Fibroblast of peridontal ligament (primary cell): ENCODE data around the gene FRAS1.
"Not testable (repeated sequence)": the region's sequence is repeated elsewhere in the genome, so short reads cannot be mapped to it uniquely, and the experiment has no call there.

Source experiments
- DNase-seq: peaks from one replicate; pipeline ENCODE4 v3.0.0-alpha.2; 2010; ENCODE audit errors: extremely low read depth

Gene FRAS1

GRCh38 chr4:78291277-78291676 is 234.2 kb downstream of the FRAS1 start:
- no peak for DNase-seq

GRCh38 chr4:78292341-78292740 is 235.2 kb downstream of the FRAS1 start:
- DNase-seq = no peak

GRCh38 chr4:78292856-78293255 is 235.7 kb downstream of the FRAS1 start:
- no peak for DNase-seq

- peak; percentile 81 for DNase-seq
Observed at GRCh38 chr4:78293348-78293747, 236.2 kb downstream of the FRAS1 start.

GRCh38 chr4:78293821-78294301 is 236.7 kb downstream of the FRAS1 start:
- peak; percentile 92 for DNase-seq

DNA sequence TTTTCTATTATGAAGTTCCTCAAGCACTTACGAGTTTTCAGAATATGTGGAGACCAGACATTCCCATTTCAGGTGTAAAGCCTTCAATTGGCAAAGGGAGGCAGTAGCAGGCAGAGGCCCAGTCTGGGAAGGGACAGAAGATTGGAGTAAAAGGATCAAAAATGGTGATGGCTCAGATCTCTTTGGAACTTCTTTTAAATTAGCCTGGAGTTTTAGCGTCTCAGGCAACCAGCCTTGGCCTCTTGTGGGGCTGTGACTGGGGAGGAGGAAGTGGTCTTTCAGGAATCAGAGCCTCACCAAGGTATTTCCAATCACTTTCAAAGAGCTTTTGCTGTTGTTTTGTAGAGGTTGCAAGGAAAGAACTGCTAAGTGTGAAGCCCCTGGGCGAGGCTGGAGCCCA is 239.1 kb downstream of the FRAS1 start:
- DNase-seq = no peak

- DNase-seq = peak; percentile 84
Observed at GRCh38 chr4:78297116-78297800, 240.1 kb downstream of the FRAS1 start.

DNA sequence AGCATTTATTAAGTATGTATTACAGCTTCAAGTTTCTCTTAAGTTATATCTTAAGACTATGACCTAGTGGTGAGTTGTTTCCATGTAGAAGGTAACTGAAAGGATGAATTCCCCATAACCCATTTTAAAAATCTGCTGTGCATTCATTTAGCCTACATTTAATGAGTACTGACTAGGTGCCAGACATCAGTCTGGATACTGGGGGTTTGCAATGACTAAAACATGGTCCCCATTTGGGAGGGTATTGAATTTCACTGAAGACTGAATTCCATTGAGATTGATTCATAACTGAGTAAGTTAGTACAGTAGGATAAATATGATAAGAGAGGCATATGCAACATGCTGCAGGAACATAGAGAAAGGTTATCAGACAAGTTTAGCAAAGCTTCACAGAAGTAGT is 241.5 kb downstream of the FRAS1 start:
- DNase-seq = peak; percentile 45

DNA sequence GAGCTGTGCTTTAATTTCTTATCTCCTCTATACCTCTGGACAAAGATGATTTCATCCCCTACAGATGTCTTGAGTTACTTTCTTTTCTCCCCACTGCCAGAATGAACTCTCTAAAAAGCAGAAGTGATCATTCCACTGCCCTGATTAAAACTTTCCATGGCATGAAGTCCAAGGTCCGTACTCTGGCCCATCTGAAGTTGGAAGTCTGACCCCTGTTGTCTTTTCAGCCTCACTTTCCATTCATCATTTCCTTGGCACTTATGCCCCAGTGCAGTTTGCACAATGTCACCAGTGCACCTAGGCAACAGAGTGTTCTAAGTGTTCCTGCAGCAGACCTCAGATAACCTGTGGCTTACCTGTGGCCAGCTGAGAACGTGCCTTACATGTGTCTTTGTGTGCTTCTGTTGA is 242.4 kb downstream of the FRAS1 start:
- peak; percentile 36 for DNase-seq

- DNase-seq = not testable (repeated sequence)
Observed at GRCh38 chr4:78307263-78307662, 250.1 kb downstream of the FRAS1 start.

DNA sequence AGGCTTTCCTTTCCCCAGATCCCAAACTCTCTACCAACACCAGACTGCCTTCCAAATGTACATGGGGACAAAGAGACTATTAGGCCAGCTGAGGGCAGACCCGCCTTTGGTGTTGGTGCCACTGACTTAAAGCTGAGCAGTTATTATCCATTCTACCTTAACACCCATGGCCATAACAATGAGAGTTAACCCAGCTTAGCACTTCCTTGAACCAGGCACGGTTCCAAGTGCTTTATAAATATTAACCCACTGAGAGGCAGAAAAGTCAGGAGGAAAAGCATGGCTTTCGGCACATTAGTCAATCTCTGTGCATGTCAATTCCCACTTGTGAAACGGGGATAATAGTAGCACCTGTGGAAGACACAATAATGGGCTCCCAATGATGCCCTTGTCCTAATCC is 251.4 kb downstream of the FRAS1 start:
- no peak for DNase-seq

- DNase-seq = no peak
Observed at GRCh38 chr4:78309352-78309751, 252.2 kb downstream of the FRAS1 start.

DNA sequence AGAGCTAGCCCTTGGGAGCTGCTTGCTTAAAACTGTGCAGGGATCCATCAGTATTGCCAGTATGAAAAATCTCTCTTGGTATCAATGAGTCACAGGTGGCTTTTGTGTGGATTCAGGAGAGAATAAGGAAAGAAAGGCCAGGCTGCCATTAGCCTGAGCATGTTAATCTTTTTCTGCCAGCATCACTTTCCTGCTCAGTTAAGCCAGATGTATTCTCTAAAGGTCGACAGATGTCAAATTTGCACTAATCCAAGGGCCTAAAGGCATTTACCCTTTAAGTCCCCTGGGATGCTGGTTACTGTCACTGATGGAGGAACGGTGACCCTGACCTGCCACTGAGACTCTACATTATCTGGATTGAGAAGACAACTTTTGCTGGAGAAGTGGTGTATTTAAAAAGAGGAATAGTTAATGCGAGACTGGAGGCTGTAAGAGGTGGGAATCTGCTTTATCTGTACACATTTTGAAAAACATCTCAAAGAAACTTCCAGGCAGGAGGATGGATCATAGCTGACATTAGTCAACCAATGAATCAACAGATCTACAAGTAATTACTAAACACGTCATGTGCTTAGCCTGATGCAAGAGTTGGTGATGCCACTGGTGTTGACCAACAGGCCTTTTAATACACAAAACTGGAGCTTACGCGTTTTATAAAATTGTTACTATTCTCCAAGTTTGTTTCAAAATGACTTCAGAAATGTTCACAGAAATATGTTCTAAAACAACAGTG is 253.1 kb downstream of the FRAS1 start:
- no peak for DNase-seq

GRCh38 chr4:78310740-78311115 is 253.6 kb downstream of the FRAS1 start:
- no peak for DNase-seq

DNA sequence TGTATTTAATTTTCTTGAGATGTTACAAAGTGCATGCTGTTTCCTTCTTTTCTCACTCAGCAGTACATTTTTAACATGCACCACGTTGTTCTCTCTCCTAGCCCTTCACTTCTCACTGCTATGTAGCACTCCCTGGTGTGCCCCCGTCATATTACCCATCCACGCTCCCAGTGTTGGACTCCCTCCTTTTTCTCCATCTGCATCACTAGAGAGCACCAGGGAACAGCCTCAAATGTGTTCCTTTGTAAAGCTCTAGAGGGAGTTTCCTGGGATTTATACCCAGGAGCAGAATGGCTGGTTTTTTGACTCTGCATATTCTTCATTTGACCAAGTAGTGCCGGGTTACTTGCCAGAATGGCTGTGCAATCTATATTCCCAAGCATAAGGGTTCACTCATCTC is 254.2 kb downstream of the FRAS1 start:
- no peak for DNase-seq

- peak; percentile 30 for DNase-seq
Observed at GRCh38 chr4:78312989-78313753, 256.0 kb downstream of the FRAS1 start.

DNA sequence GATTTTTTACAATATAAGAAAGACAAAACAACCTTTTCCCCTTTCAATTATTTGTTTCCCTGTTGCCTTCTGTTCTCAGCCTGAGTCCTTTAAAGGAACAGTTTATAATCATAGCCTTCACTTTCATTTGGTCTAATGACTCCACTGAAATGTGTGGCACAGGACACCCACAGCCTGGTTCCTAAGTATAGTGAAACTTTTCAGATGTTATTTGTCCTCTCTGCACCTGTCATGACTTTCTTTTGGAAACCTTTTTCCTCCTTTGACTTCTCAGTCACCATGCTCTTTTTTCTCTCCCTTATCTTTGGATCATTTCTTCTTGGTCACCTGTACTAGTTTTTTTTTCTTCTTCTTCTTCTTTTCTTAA is 256.6 kb downstream of the FRAS1 start:
- DNase-seq = no peak

DNA sequence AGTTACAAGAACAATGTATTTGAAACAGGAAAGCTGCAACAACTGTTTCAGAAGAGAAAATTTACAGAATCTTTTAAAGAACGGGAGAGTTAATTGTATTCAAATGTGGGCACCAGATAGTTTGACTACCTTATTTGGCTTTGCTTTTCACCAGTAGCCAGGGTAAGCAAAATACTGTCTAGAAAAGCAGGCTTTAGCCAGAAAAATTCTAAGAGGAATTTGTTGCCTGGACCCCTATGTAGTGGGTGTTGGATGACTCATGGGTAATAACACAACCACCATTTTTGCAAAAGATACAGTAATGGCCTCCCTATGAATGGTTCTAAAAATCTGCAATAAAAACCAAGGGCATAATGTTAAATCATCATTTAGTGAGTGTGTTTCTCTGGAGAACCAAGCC is 261.0 kb downstream of the FRAS1 start:
- no peak for DNase-seq

- no peak for DNase-seq
Observed at GRCh38 chr4:78320349-78320935, 263.3 kb downstream of the FRAS1 start.

DNA sequence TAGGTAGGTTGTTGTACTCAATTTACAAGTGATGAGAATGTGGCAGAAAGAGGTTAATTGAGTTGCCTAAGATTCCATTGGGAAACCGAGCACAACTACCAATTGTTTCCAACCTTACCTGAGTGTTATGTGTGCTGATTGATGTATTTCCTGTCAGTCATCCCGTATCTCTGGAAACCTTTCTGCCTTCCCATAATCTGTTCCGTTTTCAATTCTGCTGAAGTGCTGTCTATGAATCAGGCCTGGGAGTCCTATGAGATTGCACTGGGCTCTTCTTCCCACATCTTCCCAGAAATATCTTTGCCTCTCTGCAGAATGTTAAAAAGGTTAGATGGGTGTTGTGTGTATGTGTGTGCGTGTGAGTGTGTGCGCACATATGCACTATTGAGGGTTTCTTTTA is 264.9 kb downstream of the FRAS1 start:
- no peak for DNase-seq

GRCh38 chr4:78323439-78323838 is 266.3 kb downstream of the FRAS1 start:
- DNase-seq = no peak

- DNase-seq = no peak
Observed at GRCh38 chr4:78324625-78325024, 267.5 kb downstream of the FRAS1 start.
